Testis (tissue), 3 donors: ENCODE results near the gene BMPR1A. TPM values are rescaled to one million over a fixed set of nuclear protein-coding genes. Genes with fewer than 3 reads are reported as not detected.
"Not testable (repeated sequence)": the region's sequence is repeated elsewhere in the genome, so short reads cannot be mapped to it uniquely, and the experiment has no call there.

ENCODE experiments used
- DNase-seq: peaks from one replicate; pipeline ENCODE4 v3.0.0-alpha.2; 2019
- H3K27ac ChIP-seq, 2 donors: fragments of 200-600 bp; sonication (generic); one replicate each; pipeline ENCODE4 v1.5.1; 2019
- H3K27me3 ChIP-seq: fragments of 200-600 bp; sonication (generic); one replicate; pipeline ENCODE4 v1.5.1; 2019
- H3K36me3 ChIP-seq: fragments of 200-600 bp; sonication (generic); one replicate; pipeline ENCODE4 v1.5.1; 2017; ENCODE audit warnings: low read depth; ENCODE audit errors: missing control alignments
- H3K4me1 ChIP-seq: fragments of 200-600 bp; sonication (generic); one replicate; pipeline ENCODE4 v1.5.1; 2019
- H3K4me3 ChIP-seq, 2 donors: fragments of 200-600 bp; sonication (generic); one replicate each; pipeline ENCODE4 v1.5.1; 2017 to 2019
- H3K9me3 ChIP-seq: fragments of 200-600 bp; sonication (generic); one replicate; pipeline ENCODE4 v1.5.1; 2017
- POLR2A ChIP-seq: fragments of 450-650 bp; IDR thresholded peaks from one replicate; pipeline ENCODE4 v1.6.1; 2017; ENCODE audit warnings: antibody characterized with exemption, mild to moderate bottlenecking, moderate library complexity
- WGBS, 2 donors: methylation state at CpG; one replicate each; pipeline ENCODE4 v1.1.5; 2018; 5-methylcytosine and 5-hydroxymethylcytosine counted together
- intact Hi-C: fragments of 100-400 bp; cut with DNase I; formaldehyde crosslinking; loops from one replicate; pipeline ENCODE4 v1.15.1; 2023; ENCODE audit warnings: low total_unique reads
- polyA plus RNA-seq: library from polyadenylated mRNA; stranded (reverse); fragments of 350-450 nt; fragmentation: Illumina TruSeq; extraction: RNeasy Lipid Tissue Mini Kit (QIAGEN cat#74804); gene quantifications from one replicate; pipeline ENCODE4 v1.2.3, GENCODE V29; 2014; ENCODE audit warnings: low read depth, low replicate concordance; ENCODE audit not compliant: insufficient read depth
- total RNA-seq, 2 donors: library from RNA; depleted of rRNA; stranded (reverse); fragments of >200 nt; gene quantifications; one replicate each; pipeline ENCODE4 v1.2.3, GENCODE V29; 2016
- TF ChIP-seq, protein P1 (sequence below), 3 experiments: fragments of 450-650 bp in 2 of 3; fragments of 200-600 bp in 1 of 3; sonication (generic) in 1 of 3; IDR thresholded peaks; one replicate each; pipeline ENCODE4 v1.5.1; 2016 to 2019; ENCODE audit warnings: antibody characterized with exemption in 3 of 3, mild to moderate bottlenecking in 2 of 3, moderate library complexity in 1 of 3

The BMPR1A gene
- total and polyA plus RNA-seq, 3 donors from 2014 or later: 19.5 to 51.1 (median 42.6) TPM

DNA sequence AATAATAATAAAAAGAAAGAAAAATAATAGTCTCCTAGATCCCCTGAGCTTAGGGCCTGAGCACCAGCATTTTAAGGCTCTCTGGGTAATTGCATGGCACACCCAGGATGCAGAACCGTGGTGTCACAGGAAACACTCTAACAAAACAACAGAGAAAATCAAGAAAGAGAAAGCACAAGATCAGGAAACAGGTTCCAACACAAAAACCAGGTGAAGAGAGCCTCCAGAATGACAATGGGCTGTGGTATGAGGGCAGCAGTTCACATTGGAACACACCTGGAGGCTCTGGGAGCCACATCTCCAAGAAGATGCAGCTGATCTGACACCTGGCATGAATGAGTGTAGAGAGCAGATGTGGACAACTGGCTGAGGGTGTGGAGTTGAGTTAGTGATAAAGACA lies 193.9 kb downstream of the BMPR1A start:
- no peak for TF ChIP-seq POLR2A
- TF ChIP-seq, protein P1, sequence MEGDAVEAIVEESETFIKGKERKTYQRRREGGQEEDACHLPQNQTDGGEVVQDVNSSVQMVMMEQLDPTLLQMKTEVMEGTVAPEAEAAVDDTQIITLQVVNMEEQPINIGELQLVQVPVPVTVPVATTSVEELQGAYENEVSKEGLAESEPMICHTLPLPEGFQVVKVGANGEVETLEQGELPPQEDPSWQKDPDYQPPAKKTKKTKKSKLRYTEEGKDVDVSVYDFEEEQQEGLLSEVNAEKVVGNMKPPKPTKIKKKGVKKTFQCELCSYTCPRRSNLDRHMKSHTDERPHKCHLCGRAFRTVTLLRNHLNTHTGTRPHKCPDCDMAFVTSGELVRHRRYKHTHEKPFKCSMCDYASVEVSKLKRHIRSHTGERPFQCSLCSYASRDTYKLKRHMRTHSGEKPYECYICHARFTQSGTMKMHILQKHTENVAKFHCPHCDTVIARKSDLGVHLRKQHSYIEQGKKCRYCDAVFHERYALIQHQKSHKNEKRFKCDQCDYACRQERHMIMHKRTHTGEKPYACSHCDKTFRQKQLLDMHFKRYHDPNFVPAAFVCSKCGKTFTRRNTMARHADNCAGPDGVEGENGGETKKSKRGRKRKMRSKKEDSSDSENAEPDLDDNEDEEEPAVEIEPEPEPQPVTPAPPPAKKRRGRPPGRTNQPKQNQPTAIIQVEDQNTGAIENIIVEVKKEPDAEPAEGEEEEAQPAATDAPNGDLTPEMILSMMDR (IDR thresholded peaks at IDR 0.05): no peak
- Histone ChIP-seq H3K4me1 (peaks cover 31% of the 10 kb centered on the region), H3K27ac (no peak overlapping the region), H3K36me3 (no peaks in the 10 kb centered on the region), H3K4me3 (no peak overlapping the region), H3K27me3 (no peaks in the 10 kb centered on the region), H3K9me3 (no peaks in the 10 kb centered on the region)
- peak; percentile 10 for DNase-seq
- 60 to 74% methylated on average over 1 of the region's 1 CpG for WGBS, 2 donors
- intact Hi-C loops: no loop called here

DNA sequence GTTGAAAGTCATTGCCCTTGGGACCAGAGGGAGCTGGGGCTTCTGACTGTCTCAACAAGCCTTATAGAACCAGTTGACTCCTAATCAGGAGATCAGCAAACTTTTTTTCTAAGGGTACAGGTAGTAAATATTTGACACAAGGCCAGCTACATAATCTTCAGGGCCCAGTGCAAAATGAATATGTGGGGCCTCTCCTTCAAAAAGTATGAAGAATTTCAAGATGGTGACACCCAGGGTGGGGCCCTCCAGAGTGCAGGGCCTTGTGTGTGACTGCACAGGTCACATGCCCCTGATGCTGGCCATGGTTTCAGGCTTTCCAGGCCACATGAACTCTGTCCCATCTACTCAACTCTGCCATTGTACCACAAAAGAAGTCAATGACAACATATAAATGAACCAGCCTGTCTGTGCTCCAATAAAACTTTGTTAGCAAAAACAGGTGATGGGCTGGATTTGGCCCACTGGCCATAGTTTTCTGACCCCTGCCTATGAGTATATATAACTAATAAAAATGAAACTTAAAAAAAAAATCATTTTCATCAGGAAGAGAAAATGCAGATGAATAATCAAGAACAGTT lies 194.9 kb downstream of the BMPR1A start:
- Histone ChIP-seq H3K36me3 (no peaks in the 10 kb centered on the region), H3K4me1 (peaks cover 28% of the 10 kb centered on the region), H3K4me3 (no peak overlapping the region), H3K27me3 (no peaks in the 10 kb centered on the region), H3K27ac (no peak overlapping the region), H3K9me3 (no peaks in the 10 kb centered on the region)
- peak; percentile 0 for DNase-seq
- intact Hi-C loops: no loop called here
- no peak for TF ChIP-seq POLR2A
- TF ChIP-seq, protein P1 (IDR thresholded peaks at IDR 0.05): no peak

DNA sequence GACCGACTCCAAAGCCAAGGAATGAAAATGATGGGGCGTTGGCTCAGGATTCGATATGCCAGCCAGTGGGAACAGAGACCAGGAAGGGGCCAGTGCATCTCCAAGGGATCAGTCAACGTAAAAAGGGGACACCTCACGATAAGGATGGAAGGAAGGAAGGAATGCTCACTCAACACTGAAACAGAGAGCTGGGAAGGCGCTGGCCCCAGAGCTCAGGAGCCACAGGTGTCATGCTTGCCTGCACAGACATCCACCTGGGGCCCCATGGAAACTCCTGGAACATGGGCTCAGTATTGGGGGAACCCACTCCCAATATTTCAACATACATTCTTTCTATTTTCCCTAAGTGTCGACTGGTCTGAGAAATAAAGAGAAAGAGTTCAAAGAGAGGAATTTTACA lies 195.7 kb downstream of the BMPR1A start:
- H3K9me3 ChIP-seq: no peaks in the 10 kb centered on the region
- H3K4me3 ChIP-seq: no peak overlapping the region
- 88 to 95% methylated on average over 7 of the region's 7 CpGs for WGBS, 2 donors
- no peaks in the 10 kb centered on the region for H3K27me3 ChIP-seq
- peaks cover 34% of the 10 kb centered on the region for H3K4me1 ChIP-seq
- no peak for DNase-seq
- H3K36me3 ChIP-seq: no peaks in the 10 kb centered on the region
- TF ChIP-seq POLR2A: no peak
- TF ChIP-seq, protein P1 (IDR thresholded peaks at IDR 0.05): no peak
- no peak overlapping the region for H3K27ac ChIP-seq
- intact Hi-C loops: no loop called here

DNA sequence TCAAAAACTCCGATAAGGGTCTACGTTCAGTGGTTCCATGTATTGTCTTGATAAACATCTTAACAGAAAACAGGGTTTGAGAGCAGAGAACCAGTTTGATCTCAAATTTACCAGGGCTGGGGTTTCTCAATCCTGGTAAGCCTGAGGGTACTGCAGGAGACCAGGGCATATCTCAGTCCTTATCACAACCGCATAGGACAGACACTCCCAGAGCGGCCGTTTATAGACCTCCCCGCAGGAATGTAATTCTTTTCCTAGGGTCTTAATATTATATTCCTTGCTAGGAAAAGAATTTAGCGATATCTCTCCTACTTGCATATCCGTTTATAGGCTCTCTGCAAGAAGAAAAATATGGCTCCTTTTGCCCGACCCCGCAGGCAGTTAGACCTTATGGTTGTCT lies 196.3 kb downstream of the BMPR1A start:
- H3K9me3 ChIP-seq, DNase-seq, H3K27me3 ChIP-seq, H3K4me3 ChIP-seq, H3K27ac ChIP-seq, intact Hi-C loops, H3K36me3 ChIP-seq: not testable (repeated sequence)
- H3K4me1 ChIP-seq: peaks cover 36% of the 10 kb centered on the region
- 91 to 94% methylated on average over 10 of the region's 10 CpGs for WGBS, 2 donors

DNA sequence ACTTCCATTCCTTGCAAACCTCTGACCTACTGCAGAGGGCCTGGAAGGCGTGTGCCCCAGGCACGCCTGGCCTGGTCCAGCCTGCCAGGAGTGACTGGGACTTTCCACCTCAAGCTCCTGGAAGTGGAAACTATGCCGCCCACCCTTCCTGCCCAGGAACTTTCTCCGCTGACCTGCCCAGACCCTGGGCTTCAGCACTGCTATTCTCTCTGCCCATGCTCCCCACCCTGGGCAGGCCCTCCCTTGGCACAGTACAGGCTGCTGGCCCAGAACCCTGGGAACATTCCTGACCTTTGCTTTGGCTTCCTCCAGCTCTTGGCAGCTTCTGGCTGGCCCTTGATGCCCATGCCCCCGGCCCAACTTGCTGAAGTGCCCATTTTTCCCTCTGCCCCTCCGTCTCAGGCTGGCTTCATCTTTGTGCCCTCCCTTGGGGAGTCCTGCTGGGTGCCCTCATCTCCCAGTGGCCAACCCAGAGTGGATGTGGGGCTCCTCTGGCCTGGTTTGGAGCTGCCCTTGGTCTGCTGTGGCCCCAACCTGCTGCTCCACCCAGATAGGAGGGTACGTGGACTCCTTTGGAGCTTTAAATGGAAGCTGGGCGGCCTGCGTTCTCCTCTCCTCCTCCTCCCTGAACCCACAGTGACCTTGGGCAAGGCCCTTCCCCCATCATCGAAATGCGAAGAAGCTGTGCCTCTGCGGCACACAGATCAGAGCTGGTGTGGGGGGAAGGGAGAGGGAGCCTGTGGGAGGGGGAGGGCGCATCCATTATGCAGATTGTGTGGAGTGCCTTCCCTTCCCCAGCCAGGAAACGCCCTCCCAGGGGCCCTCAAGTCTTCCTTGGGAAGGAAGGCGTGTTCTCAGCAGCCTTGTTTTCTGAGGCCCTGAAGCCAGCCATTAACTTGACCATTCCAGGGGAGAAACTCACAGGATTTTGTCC lies 197.6 kb downstream of the BMPR1A start:
- Histone ChIP-seq H3K27me3 (no peaks in the 10 kb centered on the region), H3K9me3 (no peaks in the 10 kb centered on the region), H3K4me1 (peaks cover 49% of the 10 kb centered on the region), H3K36me3 (no peaks in the 10 kb centered on the region), H3K27ac (peak overlapping the region; percentile 87), H3K4me3 (no peak overlapping the region)
- DNase-seq: peak; percentile 84
- 37 to 58% methylated on average over 10 to 15 of the region's 15 CpGs for WGBS, 2 donors
- intact Hi-C loops: no loop called here
- no peak for TF ChIP-seq POLR2A
- TF ChIP-seq, protein P1 (IDR thresholded peaks at IDR 0.05): no peak
